IMR-90 (cell line): ENCODE measurements around the gene PI4KA. TPM values are rescaled to one million over a fixed set of nuclear protein-coding genes. Genes with fewer than 3 reads are reported as not detected.

Experiments
- ATAC-seq: fragments of 200-7000 bp; cut with Tn5 transposase; 2 replicates; pipeline ENCODE4 v1.9.1; 2020; ENCODE audit warnings: low read depth, mild to moderate bottlenecking, moderate library complexity
- BruUV-seq: library from RNA; stranded (reverse); fragments of 400-500 nt; replicated peaks from 2 replicates; lab custom pipeline; 2021; lab: Mats Ljungman, UMichigan
- CTCF ChIA-PET: fragments of 300-600 bp; formaldehyde crosslinking; extraction: SDS; loops from one replicate; lab custom pipeline; 2021; ENCODE audit warnings: antibody characterized with exemption; lab: Yijun Ruan, JAX
- POLR2A ChIA-PET: fragments of 300-600 bp; sonication (Branson Sonifier 250); formaldehyde crosslinking; loops from one replicate; lab custom pipeline; 2022; ENCODE audit warnings: antibody characterized with exemption; ENCODE audit not compliant: unreplicated experiment; lab: Charles Lee
- DNase-seq: peaks from one replicate; pipeline ENCODE4 v3.0.0; 2013
- H2AFZ ChIP-seq: replicated peaks from 2 replicates; pipeline ENCODE3; 2013; ENCODE audit warnings: low read length, mild to moderate bottlenecking; ENCODE audit not compliant: poor library complexity
- H2AK5ac ChIP-seq: 2 replicates; pipeline ENCODE4 v1.6.1; 2013; ENCODE audit warnings: low read depth, low read length, inconsistent platforms
- H2AK9ac ChIP-seq: replicated peaks from 2 replicates; pipeline ENCODE3; 2013; ENCODE audit warnings: mild to moderate bottlenecking, low read depth, low read length, moderate library complexity; ENCODE audit not compliant: poor library complexity
- H2BK120ac ChIP-seq: 2 replicates; pipeline ENCODE4 v1.6.1; 2013; ENCODE audit warnings: low read depth, low read length, inconsistent platforms
- H2BK15ac ChIP-seq: 3 replicates; pipeline ENCODE4 v1.6.1; 2013; ENCODE audit warnings: low read depth, low read length, inconsistent platforms
- H2BK20ac ChIP-seq: 2 replicates; pipeline ENCODE4 v1.6.1; 2013; ENCODE audit warnings: low read depth, mild to moderate bottlenecking, inconsistent platforms, low read length, moderate library complexity
- H2BK5ac ChIP-seq: 2 replicates; pipeline ENCODE4 v1.6.1; 2013; ENCODE audit warnings: mild to moderate bottlenecking, low read depth, low read length, inconsistent platforms; ENCODE audit not compliant: poor library complexity, severe bottlenecking
- H3K14ac ChIP-seq: replicated peaks from 2 replicates; pipeline ENCODE4 v1.6.1; 2013; ENCODE audit warnings: low read depth, low read length, inconsistent platforms
- H3K18ac ChIP-seq: 2 replicates; pipeline ENCODE4 v1.6.1; 2013; ENCODE audit warnings: low read depth, low read length, control low read depth
- H3K23ac ChIP-seq: 2 replicates; pipeline ENCODE4 v1.6.1; 2013; ENCODE audit warnings: low read depth, low read length, inconsistent platforms
- H3K27ac ChIP-seq: 2 replicates; pipeline ENCODE4 v1.5.1; 2013; ENCODE audit warnings: mild to moderate bottlenecking, control low read depth, low read length; ENCODE audit not compliant: insufficient read depth
- H3K27me3 ChIP-seq: 2 replicates; pipeline ENCODE4 v1.6.1; 2013; ENCODE audit warnings: low read length; ENCODE audit not compliant: control insufficient read depth, insufficient read depth
- H3K36me3 ChIP-seq: 2 replicates; pipeline ENCODE4 v1.6.1; 2013; ENCODE audit warnings: low read length, mixed read lengths; ENCODE audit not compliant: control insufficient read depth, insufficient read depth
- H3K4ac ChIP-seq: 2 replicates; pipeline ENCODE4 v1.6.1; 2013; ENCODE audit warnings: low read depth, low read length, inconsistent platforms
- H3K4me1 ChIP-seq: 2 replicates; pipeline ENCODE4 v1.6.1; 2013; ENCODE audit warnings: low read length, mixed read lengths; ENCODE audit not compliant: control insufficient read depth, insufficient read depth
- H3K4me2 ChIP-seq: 2 replicates; pipeline ENCODE4 v1.6.1; 2013; ENCODE audit warnings: low read depth, mild to moderate bottlenecking, control low read depth, low read length, moderate library complexity
- H3K4me3 ChIP-seq: 2 replicates; pipeline ENCODE4 v1.5.1; 2013; ENCODE audit warnings: low read depth, mild to moderate bottlenecking, control low read depth, low read length, moderate library complexity; ENCODE audit not compliant: insufficient read depth
- H3K56ac ChIP-seq: 2 replicates; pipeline ENCODE4 v1.6.1; 2013; ENCODE audit warnings: low read length, inconsistent platforms; ENCODE audit not compliant: insufficient read depth; ENCODE audit errors: extremely low read depth
- H3K79me1 ChIP-seq, 2 experiments: 2 replicates each; pipeline ENCODE4 v1.6.1; 2013; ENCODE audit warnings: low read length in 2 of 2, inconsistent platforms in 1 of 2, low read depth in 1 of 2
- H3K9ac ChIP-seq: 2 replicates; pipeline ENCODE4 v1.6.1; 2013; ENCODE audit warnings: low read depth, low read length, control low read depth
- H3K9me1 ChIP-seq: 2 replicates; pipeline ENCODE4 v1.6.1; 2013; ENCODE audit warnings: low read length, inconsistent platforms; ENCODE audit not compliant: insufficient read depth
- H3K9me3 ChIP-seq: 2 replicates; pipeline ENCODE4 v1.6.1; 2013; ENCODE audit warnings: low read length; ENCODE audit not compliant: control insufficient read depth, insufficient read depth
- H4K20me1 ChIP-seq: 2 replicates; pipeline ENCODE4 v1.6.1; 2013; ENCODE audit warnings: low read length, inconsistent platforms; ENCODE audit not compliant: insufficient read depth
- H4K5ac ChIP-seq: 2 replicates; pipeline ENCODE4 v1.6.1; 2013; ENCODE audit warnings: mild to moderate bottlenecking, low read depth, low read length, control low read depth
- H4K8ac ChIP-seq, 2 experiments: 2 replicates each; pipeline ENCODE4 v1.6.1; 2013; ENCODE audit warnings: low read depth in 2 of 2, low read length in 2 of 2, control low read depth in 1 of 2, inconsistent platforms in 1 of 2
- H4K91ac ChIP-seq: 2 replicates; pipeline ENCODE4 v1.6.1; 2013; ENCODE audit warnings: low read depth, low read length, inconsistent platforms; ENCODE audit not compliant: insufficient read depth
- BHLHE40 ChIP-seq: fragments of 150-350 bp; IDR thresholded peaks from 2 replicates; pipeline ENCODE4 v1.6.1; 2016; ENCODE audit warnings: mild to moderate bottlenecking, low read depth, low read length
- CEBPB ChIP-seq: IDR thresholded peaks from 2 replicates; pipeline ENCODE4 v1.6.1; 2012; ENCODE audit warnings: low read depth, low read length, improper control_type of control experiment
- FOS ChIP-seq: fragments of 150-350 bp; IDR thresholded peaks from 2 replicates; pipeline ENCODE4 v1.6.1; 2016; ENCODE audit warnings: low read depth, low read length
- MAFK ChIP-seq: IDR thresholded peaks from 2 replicates; pipeline ENCODE4 v1.6.1; 2012; ENCODE audit warnings: low read depth, low read length, improper control_type of control experiment
- MXI1 ChIP-seq: IDR thresholded peaks from 2 replicates; pipeline ENCODE4 v1.6.1; 2012; ENCODE audit warnings: low read depth, mild to moderate bottlenecking, low read length, moderate library complexity, borderline replicate concordance
- NFE2L2 ChIP-seq: fragments of 150-350 bp; IDR thresholded peaks from 2 replicates; pipeline ENCODE4 v1.6.1; 2016; ENCODE audit warnings: low read depth, mild to moderate bottlenecking, low read length
- RCOR1 ChIP-seq: IDR thresholded peaks from 2 replicates; pipeline ENCODE4 v1.6.1; 2012; ENCODE audit warnings: mild to moderate bottlenecking, low read length, improper control_type of control experiment; ENCODE audit not compliant: insufficient replicate concordance
- RFX5 ChIP-seq: IDR thresholded peaks from 2 replicates; pipeline ENCODE4 v1.8.0; 2012; ENCODE audit warnings: low read depth, mild to moderate bottlenecking, low read length, moderate library complexity
- USF2 ChIP-seq: fragments of 150-350 bp; IDR thresholded peaks from 2 replicates; pipeline ENCODE4 v1.6.1; 2017; ENCODE audit warnings: mild to moderate bottlenecking, antibody characterized with exemption, low read length, low read depth
- WGBS, 2 experiments: methylation state at CpG; one replicate each; pipeline versions ENCODE4 v1.1.5 to v1.1.7; 2013; ENCODE audit warnings: missing lambda C conversion rate in 2 of 2; ENCODE audit not compliant: insufficient read length in 1 of 2; ENCODE audit errors: extremely low coverage in 2 of 2; 5-methylcytosine and 5-hydroxymethylcytosine counted together
- dilution Hi-C: fragments of 300-500 bp; cut with HindIII; formaldehyde crosslinking; loops from one replicate; pipeline ENCODE4 v1.14.3; 2018; ENCODE audit warnings: low sequenced_read_pairs; ENCODE audit not compliant: unreplicated experiment
- in situ Hi-C: fragments of 300-500 bp; cut with MboI; formaldehyde crosslinking; loops from 3 replicates; pipeline ENCODE4 v1.14.3; 2019; ENCODE audit warnings: low sequenced_read_pairs, inconsistent platforms, mixed read lengths
- intact Hi-C: fragments of 100-400 bp; cut with micrococcal nuclease; formaldehyde crosslinking; loops from 2 replicates; pipeline ENCODE4 v1.10.0; 2022
- polyA plus RNA-seq, 3 experiments: library from polyadenylated mRNA; depleted of rRNA; stranded (reverse); fragments of >200 nt; gene quantifications; 2 replicates each; pipeline ENCODE4 v1.2.3, GENCODE V29; 2012; ENCODE audit warnings: low replicate concordance in 1 of 3
- total RNA-seq: library from RNA; depleted of rRNA; stranded (reverse); fragments of >200 nt; gene quantifications from 2 replicates; pipeline ENCODE4 v1.2.3, GENCODE V29; 2012

The PI4KA gene
- total and polyA plus RNA-seq, 2 of the 4 experiments (the other 2 are of a cell fraction): 16.8 to 35.5 TPM

- Histone ChIP-seq H3K9ac (no peak overlapping the region), H4K5ac (no peak overlapping the region), H3K18ac (no peak overlapping the region), H3K4ac (no peak overlapping the region), H4K91ac (no peak overlapping the region), H3K27me3 (no peaks in the 10 kb centered on the region), H3K79me1 (no peaks in the 10 kb centered on the region), H2BK20ac (no peak overlapping the region), H3K23ac (no peak overlapping the region), H2BK5ac (no peak overlapping the region), H3K27ac (no peak overlapping the region), H3K4me3 (no peak overlapping the region), H3K36me3 (peaks cover 46% of the 10 kb centered on the region), H2BK120ac (no peak overlapping the region), H3K56ac (no peak overlapping the region), H3K4me2 (no peak overlapping the region), H2AK9ac (no peak overlapping the region), H2BK15ac (no peak overlapping the region), H4K20me1 (peaks cover 3% of the 10 kb centered on the region; the same call in 1 of the 2 replicates), H3K9me1 (no peaks in the 10 kb centered on the region), H3K14ac (no peak overlapping the region), H3K4me1 (no peaks in the 10 kb centered on the region), H4K8ac (no peak overlapping the region), H2AK5ac (no peak overlapping the region), H2AFZ (no peak overlapping the region), H3K9me3 (no peaks in the 10 kb centered on the region)
- CTCF ChIA-PET: interaction anchor here (0.5 kb wide), 1 partner anchor 191 kb away, joined by 3 read pairs; no protein-coding TSS in a partner anchor
- no peak for DNase-seq
- no CpG with 5 or more reads among the region's 2 CpGs for WGBS, 2 experiments
- dilution Hi-C loops: no loop called here
- in situ Hi-C loops: no loop called here
- no peak for TF ChIP-seq MAFK
- TF ChIP-seq CEBPB: no peak
- TF ChIP-seq BHLHE40: no peak
- TF ChIP-seq USF2: no peak
- no peak for TF ChIP-seq NFE2L2
- TF ChIP-seq RCOR1: no peak
- no peak for TF ChIP-seq FOS
- no peak for TF ChIP-seq RFX5
- TF ChIP-seq MXI1: no peak
- ATAC-seq: no peak
- BruUV-seq: no TSS peak
- POLR2A ChIA-PET: no interaction called here
- intact Hi-C loops: no loop called here
Measured at GRCh38 chr22:20742764-20743163, 115.8 kb downstream of the PI4KA start.
